Measurements from ENCODE around the gene NCOA3.

Gene NCOA3

GRCh38 chr20:47669927-47670890 is 168.5 kb downstream of the NCOA3 start:
- no peak for TF ChIP-seq JUND (IDR thresholded peaks at IDR 0.05; ENCODE audit: low read depth)
- no peak for DNase-seq (ENCODE audit: low read depth in 1 of 2, low spot score in 1 of 2)
- in situ Hi-C loops (cut with HindIII; ENCODE audit: low pct_unique_long_range_greater_than_20kb, low sequenced_read_pairs): no loop called here

DNA sequence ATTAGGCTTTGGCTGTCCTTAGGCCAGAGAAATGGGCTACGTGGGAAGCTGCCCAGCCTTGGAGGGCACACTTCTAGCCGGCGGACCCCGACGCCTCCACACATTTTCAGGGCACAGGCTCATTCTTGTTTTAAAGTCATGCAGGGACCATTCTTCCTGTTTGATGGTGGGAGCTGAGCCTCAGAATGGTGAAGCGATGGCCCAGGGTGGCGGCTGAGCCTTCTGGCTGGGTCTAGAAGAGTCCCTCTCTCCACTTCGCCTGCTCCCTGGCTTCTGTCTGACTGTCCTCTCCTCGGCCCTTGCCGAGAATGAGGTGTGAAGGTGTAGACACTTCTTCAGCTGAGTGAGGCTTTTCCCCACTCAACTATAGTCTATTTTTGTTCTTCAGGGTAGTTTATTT is 169.2 kb downstream of the NCOA3 start:
- in situ Hi-C loops (cut with HindIII; ENCODE audit: low pct_unique_long_range_greater_than_20kb, low sequenced_read_pairs): no loop called here
- DNase-seq (ENCODE audit: low read depth in 1 of 2, low spot score in 1 of 2): no peak
- no peak for TF ChIP-seq JUND (IDR thresholded peaks at IDR 0.05; ENCODE audit: low read depth)

DNA sequence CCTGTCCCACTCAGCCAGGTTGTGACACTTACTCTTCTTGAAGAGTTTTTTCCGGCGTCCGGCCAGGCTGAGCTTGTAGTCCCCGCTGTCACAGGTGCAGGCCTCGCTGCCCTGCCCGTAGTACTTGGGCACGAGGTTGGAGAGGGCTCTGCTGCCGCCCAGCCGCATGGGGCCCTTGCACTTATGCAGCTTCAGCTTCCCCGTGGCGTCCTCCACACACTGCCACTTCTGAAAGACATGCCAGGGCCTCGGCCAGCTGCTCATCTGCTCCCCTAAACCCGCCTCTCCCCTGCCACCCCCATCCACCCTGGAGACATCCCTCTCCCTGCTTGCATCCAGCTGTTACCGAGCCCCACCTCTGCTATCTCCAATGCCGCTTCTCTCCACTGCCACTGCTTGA is 170.5 kb downstream of the NCOA3 start:
- in situ Hi-C loops (cut with HindIII; ENCODE audit: low pct_unique_long_range_greater_than_20kb, low sequenced_read_pairs): no loop called here
- no peak for DNase-seq (ENCODE audit: low read depth in 1 of 2, low spot score in 1 of 2)
- TF ChIP-seq JUND (IDR thresholded peaks at IDR 0.05; ENCODE audit: low read depth): no peak

GRCh38 chr20:47672886-47673670 is 171.4 kb downstream of the NCOA3 start:
- DNase-seq (ENCODE audit: low read depth in 1 of 2, low spot score in 1 of 2): no peak
- in situ Hi-C loops (cut with HindIII; ENCODE audit: low pct_unique_long_range_greater_than_20kb, low sequenced_read_pairs): no loop called here
- no peak for TF ChIP-seq JUND (IDR thresholded peaks at IDR 0.05; ENCODE audit: low read depth)

- in situ Hi-C loops (cut with HindIII; ENCODE audit: low pct_unique_long_range_greater_than_20kb, low sequenced_read_pairs): no loop called here
- no peak for TF ChIP-seq JUND (IDR thresholded peaks at IDR 0.05; ENCODE audit: low read depth)
- no peak for DNase-seq (ENCODE audit: low read depth in 1 of 2, low spot score in 1 of 2)
Measured at GRCh38 chr20:47673671-47673955, 171.9 kb downstream of the NCOA3 start.

- TF ChIP-seq JUND (IDR thresholded peaks at IDR 0.05; ENCODE audit: low read depth): no peak
- in situ Hi-C loops (cut with HindIII; ENCODE audit: low pct_unique_long_range_greater_than_20kb, low sequenced_read_pairs): no loop called here
- no peak for DNase-seq (ENCODE audit: low read depth in 1 of 2, low spot score in 1 of 2)
Measured at GRCh38 chr20:47674145-47674544, 172.5 kb downstream of the NCOA3 start.

GRCh38 chr20:47674686-47675085 is 173.0 kb downstream of the NCOA3 start:
- in situ Hi-C loops (cut with HindIII; ENCODE audit: low pct_unique_long_range_greater_than_20kb, low sequenced_read_pairs): no loop called here
- TF ChIP-seq JUND (IDR thresholded peaks at IDR 0.05; ENCODE audit: low read depth): no peak
- DNase-seq (ENCODE audit: low read depth in 1 of 2, low spot score in 1 of 2): no peak

- TF ChIP-seq JUND (IDR thresholded peaks at IDR 0.05; ENCODE audit: low read depth): no peak
- no peak for DNase-seq (ENCODE audit: low read depth in 1 of 2, low spot score in 1 of 2)
- in situ Hi-C loops (cut with HindIII; ENCODE audit: low pct_unique_long_range_greater_than_20kb, low sequenced_read_pairs): no loop called here
Measured at GRCh38 chr20:47675190-47676142, 173.8 kb downstream of the NCOA3 start.

- no peak for TF ChIP-seq JUND (IDR thresholded peaks at IDR 0.05; ENCODE audit: low read depth)
- in situ Hi-C loops (cut with HindIII; ENCODE audit: low pct_unique_long_range_greater_than_20kb, low sequenced_read_pairs): no loop called here
- DNase-seq (ENCODE audit: low read depth in 1 of 2, low spot score in 1 of 2): peak in 1 of 2 experiments; percentile 46
Measured at GRCh38 chr20:47676219-47676721, 174.6 kb downstream of the NCOA3 start.

DNA sequence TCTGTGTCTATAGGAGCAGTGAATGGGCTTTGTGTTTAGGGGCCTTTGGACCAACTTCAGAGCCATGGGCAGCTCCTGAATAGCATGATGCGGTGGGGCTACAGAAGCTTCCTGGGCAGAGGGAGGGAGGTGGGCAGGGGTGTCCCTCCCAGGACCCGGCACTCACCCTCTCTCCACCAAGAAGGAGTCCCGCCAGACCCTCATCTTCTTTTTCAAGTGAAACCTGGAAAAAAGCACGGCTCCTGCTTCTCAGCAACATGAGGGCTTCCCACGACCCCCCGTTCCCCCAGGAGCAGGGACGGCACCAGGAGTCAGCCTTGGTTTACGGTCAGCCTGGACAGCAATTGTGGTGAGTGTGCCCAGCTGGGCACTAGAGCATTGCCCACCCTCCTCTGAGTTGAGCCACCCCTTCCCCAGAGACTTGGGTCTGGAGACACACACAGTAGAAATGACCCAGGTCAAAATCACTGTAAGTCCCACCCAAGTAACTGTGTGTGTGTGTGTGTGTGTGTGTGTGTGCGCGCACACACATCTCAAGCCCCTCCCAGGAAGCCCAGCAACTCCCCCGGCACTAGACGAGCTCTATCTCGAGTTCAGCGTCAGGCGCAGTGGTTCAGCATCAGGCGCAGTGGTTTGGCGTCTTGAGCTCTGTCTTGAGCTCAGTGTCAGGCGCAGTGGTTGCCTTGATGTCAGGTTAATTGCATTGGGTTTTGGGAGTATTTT is 175.4 kb downstream of the NCOA3 start:
- TF ChIP-seq JUND (IDR thresholded peaks at IDR 0.05; ENCODE audit: low read depth): no peak
- in situ Hi-C loops (cut with HindIII; ENCODE audit: low pct_unique_long_range_greater_than_20kb, low sequenced_read_pairs): no loop called here
- DNase-seq (ENCODE audit: low read depth in 1 of 2, low spot score in 1 of 2): no peak

DNA sequence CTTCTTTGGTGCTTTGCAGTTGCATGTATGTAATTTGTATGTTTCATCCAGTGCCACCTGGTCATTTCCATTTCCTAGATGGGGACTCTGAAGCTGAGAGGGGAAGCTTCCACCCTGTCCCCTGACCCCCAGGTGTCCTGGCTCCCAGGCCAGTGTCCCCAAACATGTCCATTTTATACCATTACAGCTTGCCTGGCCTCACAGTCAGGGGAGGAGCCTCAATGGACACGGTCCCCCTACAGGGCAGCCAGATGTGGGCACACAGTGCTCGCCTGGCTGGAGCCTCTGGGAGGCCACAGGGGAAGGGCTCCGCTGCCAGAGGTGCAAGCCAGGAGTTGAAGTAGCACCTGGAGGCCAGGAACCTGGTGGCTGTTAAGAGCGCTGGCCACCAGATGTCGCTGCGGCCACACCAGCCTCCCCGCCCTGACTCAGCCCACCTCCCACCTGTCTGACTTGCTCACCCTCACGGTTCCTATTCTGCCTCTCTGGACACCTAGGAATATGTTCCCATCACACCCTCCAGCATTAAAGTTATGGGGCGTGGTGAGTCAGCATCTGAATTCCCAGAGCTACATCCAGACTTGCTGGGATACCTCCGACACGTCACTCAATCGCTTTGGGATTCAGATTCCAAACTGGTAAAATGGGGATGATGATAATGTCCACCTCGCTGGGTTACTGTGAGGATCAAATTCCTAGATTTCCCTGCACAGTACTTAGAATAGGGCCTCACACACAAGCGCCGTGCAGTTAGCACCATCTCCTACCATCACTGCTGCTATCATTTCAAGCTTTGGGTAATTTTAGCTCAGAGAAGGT is 176.2 kb downstream of the NCOA3 start:
- TF ChIP-seq JUND (IDR thresholded peaks at IDR 0.05; ENCODE audit: low read depth): no peak
- in situ Hi-C loops (cut with HindIII; ENCODE audit: low pct_unique_long_range_greater_than_20kb, low sequenced_read_pairs): no loop called here
- DNase-seq (ENCODE audit: low read depth in 1 of 2, low spot score in 1 of 2): peak; percentile 73 to 77
